NCI-H2171 treated with DMSO at 0.1 percent for 48 hours (cell line): Measurements from ENCODE around the gene IKZF2.

Experiments used
- DNase-seq: peaks from one replicate; lab custom pipeline; 2025; lab: John Stamatoyannopoulos, UW

Gene IKZF2

DNA sequence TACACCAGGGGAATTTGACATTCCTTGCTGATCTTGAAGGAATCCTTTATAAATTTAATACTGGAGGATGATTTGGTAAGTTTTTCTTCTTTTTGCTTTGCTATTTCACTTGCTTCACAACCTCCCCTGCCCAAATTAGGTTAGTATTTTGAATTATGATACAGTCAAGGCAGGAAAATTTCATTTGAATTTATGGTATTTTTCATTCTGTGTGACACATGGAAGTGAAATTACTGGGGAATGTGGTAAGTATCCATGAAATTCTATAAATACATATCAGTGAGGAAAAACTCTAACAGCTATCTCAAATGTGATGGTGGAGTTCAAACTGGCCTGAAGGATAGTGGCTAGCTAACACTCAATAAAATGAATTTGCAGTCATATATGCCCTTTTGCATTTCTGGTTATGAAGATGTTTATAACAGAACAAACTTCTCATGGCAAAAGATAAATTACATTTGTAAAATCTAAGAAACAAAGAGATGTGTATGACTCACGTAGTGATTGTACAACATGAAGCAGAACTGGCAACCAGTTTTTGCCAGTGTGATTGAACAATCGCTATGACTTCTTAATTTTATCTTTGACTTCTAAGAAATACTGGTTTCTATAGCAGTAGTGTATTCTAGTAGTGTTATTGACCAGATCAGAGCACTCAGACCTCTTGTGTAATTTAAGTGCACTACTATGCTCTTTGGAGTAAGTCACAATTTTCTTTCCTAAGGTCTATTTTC is 152.6 kb downstream of the IKZF2 start:
- no peak for DNase-seq

DNA sequence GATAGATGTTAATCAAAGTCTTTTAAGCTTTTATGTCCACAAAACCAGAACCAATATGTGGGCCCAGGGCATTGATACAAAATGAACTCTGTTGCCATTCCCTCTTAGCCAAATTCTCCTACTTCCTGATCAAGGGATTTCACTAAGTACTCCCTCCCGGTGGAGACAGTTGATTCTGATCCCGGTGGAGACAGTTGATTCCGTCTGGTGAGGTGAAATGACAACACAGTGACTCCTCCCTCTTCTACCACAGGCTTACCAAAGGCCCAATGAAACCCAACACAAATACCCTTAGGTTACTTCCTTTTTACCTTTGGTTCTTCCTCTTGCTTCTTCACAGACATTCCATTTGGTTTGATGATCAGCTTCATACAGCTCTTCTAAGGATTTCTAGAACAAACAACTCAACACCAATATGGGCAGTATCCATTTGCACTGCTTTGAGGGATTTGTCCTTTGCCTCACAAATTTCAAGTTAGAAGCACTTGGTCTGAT is 153.8 kb downstream of the IKZF2 start:
- DNase-seq, result no peak

DNA sequence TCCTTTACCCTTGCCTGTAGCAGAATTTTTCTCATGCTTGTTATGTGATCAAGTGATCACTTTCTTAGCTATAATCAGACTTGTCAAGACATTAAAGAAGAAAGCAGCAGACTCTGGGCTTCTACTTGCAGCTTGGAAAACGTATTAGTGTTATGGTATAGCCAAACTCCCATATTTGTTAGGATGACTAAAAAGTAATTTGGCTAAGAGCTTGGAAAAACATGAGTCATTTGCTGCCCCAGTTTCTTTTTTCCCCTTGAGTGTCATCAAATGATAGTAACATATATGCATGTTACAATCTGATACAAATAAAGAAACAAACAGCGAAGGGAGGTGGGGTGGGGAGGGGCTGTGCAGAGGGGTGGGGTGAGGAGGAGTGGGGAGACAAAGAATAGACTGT is 155.5 kb downstream of the IKZF2 start:
- DNase-seq, result no peak

DNA sequence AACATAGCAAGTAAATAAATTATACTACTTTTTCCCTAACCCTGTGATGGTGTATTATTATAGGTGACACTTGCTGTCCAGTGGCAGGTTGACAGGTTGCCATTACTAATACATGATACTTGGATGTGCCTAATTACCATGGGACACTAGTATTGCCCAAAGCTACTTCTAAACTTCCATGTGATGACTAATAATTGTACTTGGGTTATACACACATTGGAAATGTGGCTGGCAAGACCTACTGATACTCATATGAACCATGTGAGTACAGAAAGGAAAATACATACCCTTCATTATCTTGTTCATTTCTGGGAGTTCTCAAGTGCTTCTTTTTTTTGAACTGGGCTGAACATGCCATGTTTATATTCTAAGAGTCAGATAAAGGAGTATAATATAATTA is 156.4 kb downstream of the IKZF2 start:
- DNase-seq, result no peak

DNA sequence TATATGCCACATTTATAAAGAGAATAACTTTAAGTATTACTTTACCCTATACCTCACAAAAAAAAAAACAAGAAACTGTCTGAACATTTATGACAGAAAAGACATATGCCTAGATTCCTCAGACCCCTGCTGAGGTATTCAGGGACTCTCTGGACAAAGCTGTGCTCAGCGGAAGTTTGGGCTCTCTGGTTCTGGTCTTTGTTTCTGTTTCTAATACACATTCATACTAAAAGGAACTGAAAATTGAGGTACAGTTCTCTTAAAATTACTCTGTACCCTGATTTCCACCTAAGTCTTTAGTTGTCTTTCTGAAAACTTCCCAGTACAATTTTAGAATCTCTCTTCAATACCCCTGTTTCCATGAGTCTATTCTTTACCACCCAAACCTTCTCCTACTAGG is 160.3 kb downstream of the IKZF2 start:
- DNase-seq, result no peak

DNA sequence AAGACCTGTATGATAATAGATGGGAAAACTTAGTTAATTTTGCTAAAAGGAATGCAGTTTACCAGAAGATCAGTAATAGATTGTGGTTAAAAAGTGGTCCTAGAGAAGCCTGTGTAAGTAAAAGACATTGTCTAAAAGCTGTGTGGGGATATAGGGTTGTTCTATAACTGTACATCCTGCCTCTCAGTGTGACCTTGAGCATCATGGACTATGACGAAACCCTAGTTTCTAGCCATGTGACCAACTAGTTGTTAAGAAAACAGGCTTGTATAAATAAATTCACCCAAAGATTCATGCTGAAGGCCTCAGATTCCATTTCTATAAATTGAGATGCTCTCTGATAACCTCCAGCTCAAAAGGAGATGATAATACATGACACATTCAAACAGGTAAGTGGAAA is 160.7 kb downstream of the IKZF2 start:
- DNase-seq, result no peak

DNA sequence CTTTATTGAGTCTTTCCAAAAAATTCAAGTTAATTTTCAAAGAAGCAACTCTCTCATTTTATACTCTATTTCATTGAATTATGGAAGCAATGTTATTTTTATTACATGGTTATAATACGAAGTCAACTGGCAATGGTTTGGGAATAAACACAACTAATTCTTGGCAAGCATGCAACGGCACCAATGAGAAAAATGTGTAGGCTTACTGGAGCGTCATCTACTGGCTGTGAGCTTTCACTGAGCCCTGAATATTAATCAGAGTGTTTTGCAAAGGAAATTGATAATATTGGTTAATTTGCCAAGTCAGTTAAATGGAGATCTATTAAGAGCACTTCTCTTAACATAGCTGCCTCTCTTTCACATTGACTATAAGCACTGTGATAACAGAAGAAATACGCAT is 163.9 kb downstream of the IKZF2 start:
- DNase-seq, result no peak

DNA sequence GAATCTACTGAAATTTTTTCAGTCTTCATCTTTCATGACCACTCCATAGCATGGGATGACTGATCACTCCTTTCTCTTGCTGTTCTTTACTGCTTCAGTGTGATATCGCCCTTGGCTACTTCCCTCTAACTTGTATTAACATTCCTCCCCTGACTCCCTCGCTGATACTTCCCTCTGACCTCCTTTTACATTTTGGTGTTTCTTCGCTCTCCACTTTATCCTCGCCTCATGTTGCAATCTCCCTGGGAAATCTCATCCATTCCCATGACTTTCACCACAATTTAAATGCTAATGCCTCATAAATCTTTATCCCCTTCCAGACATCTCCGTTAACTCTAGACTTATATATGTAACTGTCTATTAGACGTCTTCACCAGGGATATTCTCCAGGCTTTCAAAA is 167.3 kb downstream of the IKZF2 start:
- no peak for DNase-seq

DNA sequence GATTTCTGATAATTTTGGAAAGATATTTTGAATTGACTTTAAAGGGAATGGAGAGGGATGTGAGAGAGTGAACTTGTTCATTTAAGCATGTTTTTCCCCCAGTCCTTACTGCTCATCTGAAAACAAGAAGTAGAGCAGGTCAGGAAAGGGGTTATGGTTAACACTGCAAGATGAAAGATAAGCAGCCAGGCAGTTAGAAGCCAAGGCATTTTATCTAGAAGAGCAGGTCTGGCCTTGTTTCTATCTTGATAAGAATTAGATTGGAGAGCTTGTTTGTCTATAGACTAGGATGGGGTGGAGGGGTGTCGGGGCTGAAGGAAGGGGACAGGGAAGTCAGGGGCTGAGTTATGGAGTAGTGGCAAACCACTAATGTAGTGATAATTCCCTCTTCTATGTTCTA is 171.6 kb downstream of the IKZF2 start:
- no peak for DNase-seq

DNA sequence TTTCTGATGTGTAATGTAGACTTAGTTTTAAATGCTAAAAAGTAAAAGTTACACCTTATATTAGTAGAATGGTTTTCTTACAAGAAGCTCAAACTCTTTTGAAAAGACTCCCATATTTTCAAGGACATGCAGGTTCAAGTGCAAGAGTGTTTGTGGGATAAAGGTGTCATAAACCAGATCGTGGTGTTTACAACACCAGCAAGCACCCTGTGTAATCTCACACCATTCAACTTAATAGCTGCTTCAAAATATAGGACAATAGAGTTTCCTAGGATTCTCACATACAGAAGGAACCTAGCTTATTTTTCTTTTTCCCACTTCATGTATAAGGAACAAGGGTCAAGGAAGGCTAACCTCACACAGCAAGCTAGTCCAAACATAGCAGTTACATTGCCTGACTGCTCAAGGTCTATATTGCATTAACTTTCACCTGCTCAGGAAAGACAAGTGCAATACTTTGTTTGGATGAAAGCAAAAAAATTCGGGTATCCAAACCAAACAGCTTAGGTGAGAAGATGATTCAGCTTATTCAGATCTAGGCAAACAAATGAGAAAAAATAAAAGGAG is 172.3 kb downstream of the IKZF2 start:
- DNase-seq, result no peak

DNA sequence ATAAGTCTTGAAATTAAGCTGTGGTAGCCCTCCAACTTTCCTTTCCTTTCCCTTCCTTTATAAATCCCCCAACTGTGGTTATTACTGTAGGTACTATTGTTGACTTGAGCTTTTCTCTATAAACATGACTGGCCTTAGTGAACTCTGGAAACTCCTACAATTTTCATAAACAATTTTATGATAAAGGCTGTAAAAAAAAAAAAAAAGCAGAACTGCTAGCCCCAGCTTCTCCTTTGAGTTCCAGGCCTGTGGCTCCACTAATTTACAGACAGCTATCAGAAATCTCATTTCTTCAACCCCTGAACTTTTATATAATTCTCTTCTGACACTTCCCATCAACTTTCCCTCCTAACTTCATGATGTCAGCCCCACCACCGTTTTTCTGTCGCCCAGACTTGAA is 174.3 kb downstream of the IKZF2 start:
- DNase-seq, result no peak

DNA sequence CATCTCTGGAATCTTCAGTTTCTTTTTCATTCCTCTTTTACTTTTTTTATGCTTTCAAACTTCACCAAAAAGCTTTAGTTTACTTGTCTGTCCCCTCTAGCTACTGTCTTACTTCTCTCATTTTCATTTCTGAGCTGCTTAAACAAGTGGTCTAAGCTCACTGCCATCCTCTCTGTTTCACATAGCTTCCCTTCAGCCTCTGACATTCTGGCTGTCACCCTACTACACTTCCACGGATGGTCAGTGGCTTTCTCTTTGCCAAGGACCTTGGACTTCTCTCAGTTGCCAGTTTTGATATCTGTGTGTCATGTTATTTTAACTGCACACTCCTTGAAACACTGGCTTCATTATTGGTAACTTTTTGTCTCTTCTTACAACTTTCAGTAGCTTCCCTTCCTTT is 176.1 kb downstream of the IKZF2 start:
- no peak for DNase-seq

DNA sequence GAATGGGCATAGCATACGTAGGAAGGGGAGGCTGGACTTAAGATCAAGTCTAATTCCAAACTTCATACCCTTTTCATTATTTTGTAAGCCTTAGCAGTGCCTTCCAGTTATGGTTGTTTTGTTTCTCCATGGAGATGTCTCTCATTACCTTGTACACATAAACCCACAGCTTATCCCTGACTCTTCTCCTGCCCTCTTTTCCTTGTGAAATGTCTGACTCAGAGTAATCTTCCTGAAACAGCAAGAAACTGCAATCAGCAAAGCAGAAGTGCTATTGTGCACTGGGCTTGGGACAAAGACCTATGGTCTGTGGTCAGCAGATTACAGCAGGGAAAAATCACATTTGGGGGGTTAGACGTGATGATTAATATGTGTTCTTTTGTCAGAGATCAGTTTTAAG is 176.7 kb downstream of the IKZF2 start:
- no peak for DNase-seq

DNA sequence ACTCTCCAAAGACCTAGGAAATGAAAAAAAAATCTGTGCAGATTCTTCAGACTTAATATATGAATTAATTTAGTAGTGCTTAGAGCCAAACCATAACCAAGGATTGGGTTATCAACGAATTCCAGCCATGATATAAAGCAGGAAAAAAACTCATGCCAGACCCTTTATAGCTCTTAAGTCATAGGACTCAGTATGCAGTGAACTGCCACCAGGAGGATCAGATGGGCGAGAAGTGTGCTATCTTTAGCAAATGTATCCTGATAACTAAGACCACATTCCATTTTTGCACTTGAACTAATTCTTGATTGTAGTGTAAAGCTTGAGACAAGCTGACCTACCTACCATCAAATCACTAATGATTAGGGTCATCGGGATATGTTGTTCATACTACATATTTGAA is 178.1 kb downstream of the IKZF2 start:
- no peak for DNase-seq

DNA sequence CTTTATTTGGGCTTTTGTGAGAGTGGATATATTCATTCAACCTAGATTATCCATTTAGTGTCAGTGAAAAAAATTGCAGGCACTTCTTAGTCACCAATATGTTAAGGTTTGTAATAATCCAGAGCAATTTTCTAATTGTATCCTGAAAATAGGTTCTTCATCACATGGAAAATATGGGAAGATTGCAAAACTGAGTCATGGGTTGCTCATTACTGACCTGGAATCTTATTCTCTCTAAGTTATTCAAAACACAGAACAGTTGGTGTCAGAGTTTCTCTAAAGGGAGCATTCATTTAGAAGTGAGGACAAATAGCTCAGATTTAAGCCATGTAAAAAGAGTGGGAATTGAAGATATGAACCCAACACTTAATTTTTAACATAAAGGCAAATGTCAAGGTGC is 181.3 kb downstream of the IKZF2 start:
- no peak for DNase-seq

DNA sequence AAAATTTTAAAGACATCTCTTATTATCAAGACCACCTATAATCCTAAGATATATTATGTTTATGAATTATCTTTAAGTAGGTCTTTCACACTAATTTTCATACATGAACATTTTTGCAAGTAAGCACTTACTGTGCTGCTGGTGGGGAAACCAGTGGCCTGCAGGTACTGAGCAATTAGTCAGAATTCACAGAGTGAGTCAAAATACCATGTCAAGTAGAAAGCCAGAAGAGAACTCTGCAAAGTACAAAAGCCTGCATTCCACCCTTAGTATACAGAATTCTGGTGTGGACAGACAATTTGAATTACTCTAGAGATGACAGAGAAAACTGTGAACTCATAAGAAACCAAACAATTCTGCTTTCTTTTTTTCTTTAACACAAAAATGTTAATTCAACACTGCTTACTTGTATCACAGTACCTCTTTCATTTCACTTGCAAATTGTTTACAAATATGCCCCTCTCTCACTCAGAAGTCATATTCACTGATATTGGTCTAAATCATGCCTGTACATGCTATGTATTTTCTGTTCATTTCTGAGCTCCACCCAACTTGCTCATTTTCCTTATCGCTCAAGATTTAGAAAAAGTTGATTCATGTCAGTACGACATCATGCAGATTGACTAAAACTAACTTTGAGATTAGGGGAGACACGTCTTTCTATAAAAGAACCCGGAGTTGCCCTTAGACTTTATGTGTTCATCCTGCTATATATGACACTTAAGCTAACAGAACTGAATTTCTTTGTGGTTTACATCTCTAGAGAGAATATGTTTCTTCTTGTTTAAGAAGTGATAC is 182.9 kb downstream of the IKZF2 start:
- DNase-seq, result no peak

DNA sequence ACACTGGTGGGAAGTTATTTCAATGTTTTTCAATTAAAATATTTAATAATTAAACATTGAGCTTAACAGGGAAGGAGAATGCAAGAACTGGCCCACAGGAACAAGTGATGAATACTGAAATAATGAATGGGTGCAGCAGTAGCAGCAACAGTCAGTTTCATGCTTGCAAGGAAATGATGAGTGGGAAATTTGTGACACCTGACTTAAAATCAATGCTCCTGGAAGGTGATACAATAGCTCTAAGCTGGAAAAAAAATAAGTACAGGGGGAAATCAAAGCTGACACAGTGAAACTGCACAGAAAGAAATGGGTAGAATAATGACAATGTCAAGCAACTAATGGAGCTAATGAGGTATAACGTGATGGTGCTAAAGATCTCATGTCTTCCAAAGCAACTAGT is 184.5 kb downstream of the IKZF2 start:
- DNase-seq, result no peak

DNA sequence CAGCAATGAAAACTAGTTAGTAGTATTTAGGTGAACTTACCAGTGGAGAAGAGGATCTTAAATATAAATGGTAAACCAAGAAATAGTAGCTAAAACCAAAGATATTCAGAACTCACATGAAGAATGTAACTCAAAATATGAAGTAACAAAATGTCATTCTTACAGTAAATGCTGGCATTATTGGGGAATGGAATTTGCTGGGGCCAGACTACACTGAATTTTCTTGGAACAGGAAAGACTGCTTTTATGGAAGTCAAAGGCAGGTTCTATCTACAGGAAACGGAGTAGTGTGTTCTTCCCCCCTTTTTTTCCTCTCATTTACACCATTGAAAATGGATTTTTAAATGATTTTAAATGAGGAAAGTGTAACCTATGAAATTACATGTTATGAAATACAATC is 188.7 kb downstream of the IKZF2 start:
- DNase-seq, result no peak

DNA sequence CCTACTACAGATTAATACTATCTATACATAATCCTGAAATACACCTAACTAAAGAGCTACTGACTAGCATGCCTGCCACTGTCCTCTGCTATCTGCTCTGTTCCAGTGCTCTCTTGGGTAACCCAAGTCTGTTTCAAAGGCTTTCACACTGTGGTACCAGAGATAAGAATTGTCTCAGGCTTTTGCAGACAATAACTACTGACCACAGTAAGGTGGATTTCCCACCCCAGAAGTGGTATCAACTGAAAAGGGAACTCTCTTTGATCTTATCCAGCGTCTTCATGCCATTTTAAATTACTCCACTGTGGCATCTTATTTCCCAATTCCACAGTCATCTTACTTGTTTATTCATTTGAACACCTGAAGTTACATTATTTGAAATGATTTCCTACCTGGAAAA is 190.2 kb downstream of the IKZF2 start:
- no peak for DNase-seq

DNA sequence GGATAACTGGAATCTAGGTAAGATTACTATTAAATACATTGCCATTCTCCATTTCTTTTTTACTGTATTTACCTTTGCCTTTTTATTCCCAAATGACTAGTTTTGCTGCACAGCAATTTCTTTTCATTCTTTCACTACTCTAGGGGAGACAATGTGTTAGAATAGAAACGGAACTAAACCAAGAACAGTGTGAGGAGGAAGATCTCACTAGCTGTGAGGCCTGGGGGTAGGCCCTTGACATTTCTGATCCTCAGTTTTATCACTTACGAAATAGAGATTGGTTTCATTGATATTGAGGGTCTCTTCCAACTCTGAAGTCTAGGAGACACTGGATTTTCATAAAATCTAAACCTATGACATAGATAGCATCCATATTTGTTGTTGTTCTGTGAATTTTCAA is 191.1 kb downstream of the IKZF2 start:
- DNase-seq, result no peak

DNA sequence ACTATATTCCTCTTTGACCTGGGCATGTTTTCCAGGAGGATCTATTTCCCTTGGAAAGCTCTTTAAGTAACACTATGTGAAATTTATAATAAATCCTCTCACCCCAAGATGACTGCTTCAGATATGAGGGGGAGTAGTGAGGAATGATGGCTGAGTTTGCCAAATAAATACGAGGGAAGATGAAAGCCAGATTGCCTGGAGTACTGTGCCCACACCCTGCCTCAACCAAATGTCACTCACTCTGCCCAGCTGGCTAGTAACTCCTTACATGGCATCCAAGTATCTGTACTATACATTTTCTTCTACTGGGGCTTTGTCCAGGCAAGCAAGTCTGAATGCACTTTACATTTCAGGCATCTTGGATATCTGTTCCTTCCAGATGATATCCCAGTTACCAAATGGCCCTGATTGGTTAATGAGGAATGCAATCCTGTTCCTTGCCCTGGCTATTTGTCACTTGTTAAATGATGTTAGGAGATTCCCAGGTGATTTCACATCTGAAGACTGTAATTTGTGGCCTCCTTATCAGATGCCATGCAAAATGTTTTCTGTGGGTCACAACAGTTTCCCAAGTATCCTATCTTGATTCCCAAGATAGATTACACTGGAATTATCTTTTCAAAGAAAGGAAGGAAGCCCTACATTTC is 191.8 kb downstream of the IKZF2 start:
- DNase-seq, result peak; percentile 84

DNA sequence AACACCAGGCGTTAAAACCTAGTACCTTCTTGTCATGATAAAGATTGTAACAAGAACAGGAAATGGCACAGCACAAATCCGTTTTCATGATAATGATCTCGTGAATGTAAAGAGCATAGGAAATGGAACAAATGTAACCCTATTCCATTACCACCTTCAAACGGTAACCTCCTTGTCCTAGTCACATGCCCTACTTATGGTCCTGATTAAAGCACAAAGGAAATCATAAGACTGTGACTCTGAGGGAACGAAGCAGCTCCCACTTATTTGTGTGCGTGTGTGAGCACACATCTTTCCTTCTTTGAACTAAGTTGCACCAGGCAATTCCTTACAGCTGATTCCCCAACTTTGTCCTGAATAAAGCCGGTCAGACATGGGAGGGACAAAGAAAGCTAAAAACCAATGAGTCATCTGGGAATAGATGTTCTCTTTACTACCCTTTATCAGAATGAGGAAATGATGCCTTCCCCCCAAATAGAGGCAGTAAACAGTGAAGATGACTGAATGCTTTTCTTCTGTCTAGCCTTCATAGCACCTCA is 192.6 kb downstream of the IKZF2 start:
- no peak for DNase-seq
